D721Med (cell line): ENCODE results near the gene CRK.

Source experiments
- DNase-seq: peaks from one replicate; pipeline ENCODE4 v3.0.0; 2011; ENCODE audit warnings: low spot score; ENCODE audit not compliant: insufficient read length
- FAIRE-seq: peaks from 2 replicates; lab custom pipeline; 2011; peaks lifted over from hg19 to GRCh38; lab: Jason Lieb, UNC
- TF ChIP-seq, protein P1 (sequence below): IDR thresholded peaks from 2 replicates; pipeline ENCODE4 v1.5.1; 2012; ENCODE audit warnings: mild to moderate bottlenecking, control low read depth; ENCODE audit not compliant: insufficient read depth; ENCODE audit errors: missing control alignments

Gene CRK

DNA sequence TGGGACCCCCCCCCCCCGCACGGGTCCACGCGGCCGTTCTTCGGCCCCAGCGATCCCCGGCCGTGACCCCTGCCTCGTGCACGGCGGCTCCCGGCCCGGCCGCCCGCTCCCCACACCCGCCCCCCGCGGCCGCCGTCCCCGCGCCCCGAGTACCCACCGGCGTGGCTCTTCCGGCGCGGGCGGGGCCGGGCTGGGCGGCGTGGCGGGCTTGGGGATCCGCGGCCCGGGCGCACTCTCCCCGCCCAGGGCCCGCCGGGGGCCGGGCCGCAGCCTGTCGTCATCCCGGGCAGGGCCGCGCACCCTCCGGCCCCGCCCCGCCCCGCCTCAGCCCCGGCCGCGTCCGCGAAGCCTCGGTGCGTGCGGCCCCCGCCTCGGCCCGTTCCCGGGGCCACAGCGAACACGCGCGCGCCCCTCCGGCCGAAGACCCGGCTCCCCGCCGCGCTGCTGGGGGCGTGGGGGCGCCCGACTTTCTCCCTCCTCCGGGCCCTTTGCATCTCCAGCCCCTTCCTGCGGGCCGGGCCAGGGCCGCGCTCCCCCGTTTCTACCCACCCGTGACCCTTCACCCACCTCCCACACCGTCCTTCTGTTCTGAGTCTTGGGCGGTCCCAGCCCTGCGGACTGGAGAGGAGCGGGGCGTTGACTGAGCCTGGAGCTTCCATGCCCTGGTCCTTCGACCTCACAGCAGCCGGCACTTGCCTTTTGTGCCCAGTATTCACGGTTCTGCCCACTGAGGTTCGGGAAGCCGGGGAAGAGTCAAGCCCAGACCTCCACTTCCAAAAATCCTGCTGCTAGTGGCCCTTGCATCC lies 35.6 kb upstream of the CRK start:
- TF ChIP-seq, protein P1, sequence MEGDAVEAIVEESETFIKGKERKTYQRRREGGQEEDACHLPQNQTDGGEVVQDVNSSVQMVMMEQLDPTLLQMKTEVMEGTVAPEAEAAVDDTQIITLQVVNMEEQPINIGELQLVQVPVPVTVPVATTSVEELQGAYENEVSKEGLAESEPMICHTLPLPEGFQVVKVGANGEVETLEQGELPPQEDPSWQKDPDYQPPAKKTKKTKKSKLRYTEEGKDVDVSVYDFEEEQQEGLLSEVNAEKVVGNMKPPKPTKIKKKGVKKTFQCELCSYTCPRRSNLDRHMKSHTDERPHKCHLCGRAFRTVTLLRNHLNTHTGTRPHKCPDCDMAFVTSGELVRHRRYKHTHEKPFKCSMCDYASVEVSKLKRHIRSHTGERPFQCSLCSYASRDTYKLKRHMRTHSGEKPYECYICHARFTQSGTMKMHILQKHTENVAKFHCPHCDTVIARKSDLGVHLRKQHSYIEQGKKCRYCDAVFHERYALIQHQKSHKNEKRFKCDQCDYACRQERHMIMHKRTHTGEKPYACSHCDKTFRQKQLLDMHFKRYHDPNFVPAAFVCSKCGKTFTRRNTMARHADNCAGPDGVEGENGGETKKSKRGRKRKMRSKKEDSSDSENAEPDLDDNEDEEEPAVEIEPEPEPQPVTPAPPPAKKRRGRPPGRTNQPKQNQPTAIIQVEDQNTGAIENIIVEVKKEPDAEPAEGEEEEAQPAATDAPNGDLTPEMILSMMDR, result no peak
- DNase-seq, result peak; percentile 90
- no peak for FAIRE-seq

DNA sequence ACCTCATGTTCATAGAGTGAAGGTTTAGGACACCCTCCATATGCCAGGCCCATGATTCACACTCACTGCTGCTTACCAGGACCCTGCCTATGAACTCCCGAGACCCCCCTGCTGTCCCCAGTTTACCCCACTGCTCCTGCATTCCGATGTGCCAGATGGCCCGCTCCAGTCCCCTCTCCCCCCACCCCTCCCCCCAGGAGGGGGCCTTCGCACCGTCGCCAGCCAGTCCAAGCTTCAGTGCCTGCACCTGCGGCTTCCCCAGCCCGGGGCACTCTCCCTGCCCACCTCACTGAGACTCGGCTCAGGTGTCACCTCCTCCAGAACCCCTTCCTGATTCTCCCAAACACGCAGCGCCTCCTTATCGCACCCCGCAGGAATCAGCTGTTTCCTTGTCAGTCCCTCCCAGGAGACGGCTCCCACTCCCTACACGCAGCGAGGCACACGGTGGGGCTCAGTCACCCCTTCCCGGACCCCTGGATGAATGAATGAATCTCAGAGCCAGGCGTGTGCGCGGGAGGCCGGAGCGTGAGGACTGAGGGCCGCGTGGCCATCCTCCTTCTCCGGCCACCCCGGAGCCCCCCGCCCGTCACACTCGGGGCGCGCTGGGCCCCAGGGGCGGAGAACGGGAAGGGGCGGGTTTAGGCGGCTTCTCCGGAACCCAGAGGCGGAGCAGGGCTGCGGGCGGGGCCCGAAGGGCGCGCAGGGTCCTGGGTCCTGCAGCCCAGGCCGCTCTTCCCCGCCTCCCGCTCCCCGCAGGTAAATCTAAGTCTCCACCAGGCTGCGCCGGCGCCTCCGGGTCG lies 34.8 kb upstream of the CRK start:
- peak; percentile 86 for DNase-seq
- TF ChIP-seq, protein P1, result no peak
- no peak for FAIRE-seq

DNA sequence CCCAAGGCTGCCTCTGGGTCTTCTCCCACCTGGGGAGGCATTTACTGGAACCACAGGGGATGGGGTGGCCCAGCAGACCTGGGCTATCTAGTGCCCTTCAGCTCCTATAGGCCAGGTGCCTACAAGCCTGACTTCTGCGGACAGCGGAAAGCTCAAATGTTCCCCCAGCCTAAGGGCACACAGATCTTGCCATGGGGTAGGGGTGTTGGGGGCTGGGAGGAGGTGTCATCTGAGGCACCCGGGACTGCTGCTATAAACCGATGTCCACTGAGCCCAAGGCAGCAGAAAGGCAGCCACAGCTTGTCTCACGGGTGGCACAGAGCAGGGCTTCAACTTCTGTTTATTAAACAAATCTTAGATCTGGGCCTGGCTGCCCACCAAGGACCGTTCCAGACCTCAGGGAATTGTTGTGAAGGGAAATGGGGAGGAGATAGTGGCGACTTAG lies 32.8 kb upstream of the CRK start:
- TF ChIP-seq, protein P1, result no peak
- FAIRE-seq (no peak), DNase-seq (no peak)

DNA sequence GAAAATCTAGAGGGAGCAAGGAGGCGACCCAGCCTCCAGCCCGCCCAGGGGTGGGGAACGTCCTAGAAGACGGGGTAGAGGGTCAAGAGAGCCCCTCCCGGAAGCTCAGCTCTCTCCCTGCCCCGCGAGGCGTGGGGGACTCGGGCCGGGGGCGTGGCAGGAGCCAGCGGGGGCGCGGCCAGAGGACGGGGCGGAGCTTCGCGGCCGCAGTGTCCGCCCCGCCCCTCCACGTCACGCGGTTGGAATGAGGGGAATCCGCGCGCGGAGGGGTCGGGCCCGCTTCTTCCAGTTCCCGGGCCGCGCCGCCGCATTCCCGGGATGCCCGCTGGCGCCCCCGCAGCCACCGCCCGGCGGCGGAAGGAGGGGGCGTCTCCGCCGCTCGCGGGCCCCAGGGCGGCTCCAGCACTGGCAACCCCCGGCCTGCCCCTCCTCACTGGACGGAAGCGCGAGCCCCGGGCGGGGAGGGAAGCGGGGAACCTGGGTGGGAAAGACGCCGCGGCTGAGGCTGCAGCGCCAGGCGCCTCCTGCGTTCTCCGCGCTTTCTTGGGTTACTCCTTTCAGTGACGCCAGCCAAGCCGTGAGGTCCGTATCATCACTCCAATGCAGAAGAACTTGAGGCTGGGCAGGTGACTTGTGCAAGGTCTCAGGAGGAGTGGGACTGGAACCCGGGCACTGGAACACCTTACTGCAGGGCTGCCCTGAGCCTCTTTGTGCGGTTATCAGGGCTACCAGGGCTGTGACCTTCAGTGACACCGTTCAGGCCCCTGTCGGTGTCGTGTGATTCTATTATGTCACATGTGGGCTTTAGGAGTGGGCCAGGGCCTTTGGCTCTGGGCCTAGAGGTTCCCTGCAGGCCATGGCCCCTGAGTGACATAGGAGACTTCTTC lies 32.1 kb upstream of the CRK start:
- FAIRE-seq (no peak), DNase-seq (peak; percentile 81)
- TF ChIP-seq, protein P1, result no peak

DNA sequence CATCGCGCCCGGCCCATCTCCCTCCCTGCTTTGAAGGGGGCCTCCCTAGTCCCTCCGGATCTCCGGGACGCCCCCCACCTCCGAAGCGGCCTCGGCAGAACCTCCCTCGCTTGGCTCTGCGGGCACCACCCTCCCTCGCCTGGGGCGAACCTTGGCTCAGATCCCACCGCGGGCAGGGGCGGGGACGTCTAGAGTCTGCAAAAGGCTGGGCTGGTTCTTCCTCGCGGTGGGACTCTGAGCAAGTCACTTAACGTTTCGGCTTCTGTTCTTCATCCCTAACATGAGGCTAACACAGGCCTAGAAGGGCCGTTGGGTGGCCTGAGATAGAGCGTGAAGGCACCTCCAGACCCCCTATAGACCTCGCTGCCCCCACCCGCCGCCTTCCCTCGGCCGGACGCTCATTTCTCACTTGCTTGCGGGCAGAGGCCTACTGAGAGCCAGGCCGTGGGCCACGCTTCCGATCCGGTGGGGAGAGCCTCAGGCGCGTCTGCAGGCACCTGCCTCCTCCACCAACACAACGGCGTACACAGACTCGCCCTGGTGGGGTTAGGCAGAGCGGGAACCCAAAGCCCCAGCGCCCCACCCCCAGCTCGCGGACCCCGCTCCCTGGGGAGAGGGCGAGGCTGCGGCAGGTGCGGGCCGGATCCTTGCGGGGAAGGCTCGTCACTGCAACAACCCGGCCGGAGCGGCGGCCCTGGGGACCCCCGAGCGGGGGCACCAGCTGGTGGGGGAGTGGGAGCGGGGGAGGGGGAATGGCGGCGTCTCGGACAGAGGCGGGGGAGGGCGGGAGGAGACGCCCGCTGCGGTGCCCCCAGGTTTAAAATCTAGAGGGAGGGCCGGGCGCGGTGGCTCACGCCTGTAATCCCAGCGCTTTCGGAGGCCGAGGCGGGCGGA lies 31.0 kb upstream of the CRK start:
- TF ChIP-seq, protein P1, result no peak
- DNase-seq, result no peak
- no peak for FAIRE-seq
